ENCODE results near the gene LEF1.

LEF1 gene

GRCh38 chr4:108109111-108109510 lies 59.6 kb downstream of the LEF1 start:
- DNase-seq = no peak

GRCh38 chr4:108107729-108108382 lies 60.9 kb downstream of the LEF1 start:
- no peak for DNase-seq

DNA sequence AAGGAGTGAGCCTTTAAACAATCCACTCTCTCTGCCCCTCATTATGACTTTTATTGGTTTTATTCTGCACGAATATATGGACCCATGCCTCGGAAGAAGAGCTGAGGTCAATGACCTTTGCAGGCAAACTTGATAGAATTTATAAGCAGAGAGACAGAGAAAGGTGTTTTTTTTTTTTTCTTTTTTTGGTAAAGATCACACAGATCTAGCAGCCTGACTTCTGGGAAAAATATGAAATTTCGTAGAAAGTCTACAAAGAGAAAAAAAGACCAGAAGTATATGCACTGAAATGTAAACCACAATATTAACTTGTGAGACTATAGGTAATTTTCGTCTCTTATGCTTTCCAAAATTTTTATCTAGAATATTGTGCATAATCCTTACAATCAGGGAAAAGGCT lies 61.6 kb downstream of the LEF1 start:
- no peak for DNase-seq

DNA sequence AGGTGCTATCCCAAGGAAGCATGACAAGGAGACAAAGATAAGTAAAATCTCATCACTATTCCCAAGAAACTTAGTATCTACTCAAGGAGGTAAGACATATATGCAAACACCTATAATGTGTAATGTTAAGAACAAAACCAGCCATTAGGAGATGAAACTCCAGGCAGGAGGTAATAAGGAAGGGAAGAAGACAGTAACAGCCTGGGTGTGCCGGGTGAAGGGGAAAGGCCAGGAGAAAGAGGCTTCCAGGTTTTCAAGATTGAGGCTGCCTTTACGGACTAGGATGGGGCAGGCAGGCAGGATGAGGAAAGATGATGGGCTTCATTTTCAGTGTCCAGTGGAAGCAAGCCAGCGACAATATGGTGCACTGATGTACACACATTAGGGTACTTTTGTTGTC lies 62.5 kb downstream of the LEF1 start:
- no peak for DNase-seq

GRCh38 chr4:108103099-108103862 lies 65.5 kb downstream of the LEF1 start:
- DNase-seq = peak; percentile 5

DNA sequence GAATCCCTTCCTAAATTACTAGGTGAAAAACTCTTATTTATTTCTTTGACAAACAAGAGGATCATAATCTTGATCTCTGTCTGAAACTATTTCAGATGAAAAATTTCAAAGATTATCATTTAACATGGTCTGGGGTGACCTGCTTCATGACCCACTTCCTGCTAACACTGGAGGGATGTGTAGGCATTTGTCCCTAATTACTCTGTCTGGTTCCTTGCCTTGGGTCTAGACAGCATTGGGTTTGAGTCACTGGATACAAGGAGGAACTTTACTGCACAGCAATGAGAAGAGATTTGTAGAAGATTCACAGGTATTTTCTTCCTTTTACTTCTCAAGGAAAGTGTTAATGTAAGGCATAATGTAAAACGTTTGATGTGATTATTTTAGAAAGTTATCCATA lies 67.9 kb downstream of the LEF1 start:
- no peak for DNase-seq

DNA sequence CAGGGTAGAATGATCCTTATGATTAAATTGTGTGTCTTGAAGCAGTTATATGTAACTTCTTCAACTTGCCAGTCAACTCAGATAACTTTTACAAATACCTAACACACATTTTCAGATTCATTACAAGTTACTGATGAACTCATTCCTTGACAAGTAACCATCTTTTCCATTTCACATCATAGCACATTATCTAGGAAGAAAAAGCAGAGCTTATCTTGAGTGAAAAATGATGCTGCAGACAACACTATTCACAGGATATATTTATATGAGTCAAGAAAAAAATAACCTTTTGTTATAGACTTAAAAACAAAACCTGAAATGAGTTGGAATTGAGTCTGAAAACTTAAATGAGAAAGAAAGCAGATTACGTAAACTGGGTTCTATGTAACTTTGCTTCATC lies 68.9 kb downstream of the LEF1 start:
- no peak for DNase-seq

DNA sequence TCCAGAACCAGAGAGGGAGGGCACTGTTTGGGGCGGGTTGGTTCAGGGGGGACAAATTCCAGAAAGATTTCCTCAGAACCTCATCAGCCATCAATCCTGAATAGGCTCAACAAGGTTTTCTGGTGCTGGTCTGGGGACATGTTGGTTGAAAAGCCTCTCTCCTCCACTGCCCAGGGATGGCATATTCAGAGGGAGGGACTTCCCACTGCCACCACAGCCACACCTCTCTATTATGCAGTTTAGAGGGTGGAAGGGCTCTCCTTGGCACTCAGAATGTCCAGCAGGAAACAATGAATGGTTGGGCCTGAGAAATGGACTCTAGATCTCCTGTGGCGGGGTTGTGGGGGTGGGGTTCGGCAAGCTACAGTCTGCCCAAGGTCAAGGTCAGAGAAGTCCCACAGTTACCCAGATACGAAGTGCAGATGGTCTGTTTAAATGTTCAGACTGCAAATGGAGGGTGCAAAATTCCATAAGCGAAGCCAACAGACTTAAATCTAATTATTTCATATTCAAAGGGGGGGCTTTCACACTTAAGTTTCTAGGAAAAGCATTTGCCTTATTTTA lies 70.7 kb downstream of the LEF1 start:
- no peak for DNase-seq

DNA sequence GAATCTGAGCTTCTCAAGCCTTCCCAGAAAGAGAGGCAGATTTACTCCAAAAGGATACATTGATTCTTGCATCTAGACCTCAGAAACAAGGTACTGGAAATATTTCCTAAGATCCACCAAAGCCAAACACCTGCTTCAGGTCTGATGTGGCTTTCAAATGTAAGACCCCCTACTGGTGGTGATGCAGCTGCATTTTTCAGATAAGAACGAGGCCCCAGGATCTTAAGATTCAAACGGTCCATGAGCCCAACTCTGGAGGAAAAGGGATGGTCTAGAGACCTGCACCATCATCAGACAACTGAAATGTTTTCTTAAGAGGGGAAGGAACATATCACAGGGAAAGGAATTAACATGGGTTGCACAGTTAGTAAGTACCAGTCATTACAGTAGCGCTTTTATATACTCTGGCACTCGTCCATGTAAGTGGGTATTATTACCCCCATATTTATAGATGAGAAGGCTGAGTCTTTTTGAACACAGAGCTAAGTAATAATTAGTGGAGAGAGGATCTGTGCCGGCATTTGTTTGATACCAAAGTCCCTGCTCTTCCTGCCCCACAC lies 73.7 kb downstream of the LEF1 start:
- DNase-seq = no peak

DNA sequence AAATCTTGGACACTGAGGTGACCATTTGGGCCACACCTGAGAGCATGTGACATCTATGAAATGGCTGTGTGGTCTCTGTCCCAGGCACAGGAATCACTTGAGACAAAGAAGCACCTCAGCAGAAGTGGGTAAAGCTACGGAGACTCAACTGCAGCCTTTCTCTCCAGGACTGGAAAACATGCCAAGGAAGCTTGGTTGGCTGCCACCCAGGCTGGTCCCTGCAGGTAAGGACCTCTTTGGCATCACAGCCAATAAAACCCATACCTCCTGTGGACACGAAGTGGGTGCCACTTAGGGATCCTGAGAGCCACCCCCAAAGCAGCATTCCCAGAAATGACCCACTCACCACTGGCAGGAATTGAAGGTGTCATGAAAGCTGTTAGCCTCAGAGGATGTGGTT lies 74.6 kb downstream of the LEF1 start:
- no peak for DNase-seq

GRCh38 chr4:108092288-108092687 lies 76.4 kb downstream of the LEF1 start:
- no peak for DNase-seq

- no peak for DNase-seq
These were observed 81.3 kb downstream of the LEF1 start for GRCh38 chr4:108087293-108087967.

DNA sequence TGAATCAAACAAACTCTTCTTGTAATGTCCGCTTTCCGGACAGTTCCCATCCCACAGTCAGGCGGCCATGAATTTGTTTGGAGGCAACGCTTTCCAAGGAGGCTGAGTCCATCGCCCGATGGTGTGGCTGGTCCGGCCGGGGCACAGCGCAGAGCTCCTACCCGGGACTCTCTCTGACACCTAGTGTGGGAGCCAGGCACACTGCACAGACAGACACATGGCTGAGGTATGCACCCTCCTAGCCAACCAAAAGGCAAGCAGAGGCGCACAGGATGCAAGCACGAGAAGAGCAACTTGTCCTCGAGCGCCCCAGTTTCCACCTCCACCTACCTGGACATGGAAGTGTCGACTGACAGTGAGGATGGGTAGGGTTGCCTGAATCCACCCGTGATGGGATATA lies 87.5 kb downstream of the LEF1 start:
- no peak for DNase-seq

- no peak for DNase-seq
These were observed 88.0 kb downstream of the LEF1 start for GRCh38 chr4:108080747-108081146.

GRCh38 chr4:108078024-108078733 lies 90.6 kb downstream of the LEF1 start:
- DNase-seq = peak; percentile 16

DNA sequence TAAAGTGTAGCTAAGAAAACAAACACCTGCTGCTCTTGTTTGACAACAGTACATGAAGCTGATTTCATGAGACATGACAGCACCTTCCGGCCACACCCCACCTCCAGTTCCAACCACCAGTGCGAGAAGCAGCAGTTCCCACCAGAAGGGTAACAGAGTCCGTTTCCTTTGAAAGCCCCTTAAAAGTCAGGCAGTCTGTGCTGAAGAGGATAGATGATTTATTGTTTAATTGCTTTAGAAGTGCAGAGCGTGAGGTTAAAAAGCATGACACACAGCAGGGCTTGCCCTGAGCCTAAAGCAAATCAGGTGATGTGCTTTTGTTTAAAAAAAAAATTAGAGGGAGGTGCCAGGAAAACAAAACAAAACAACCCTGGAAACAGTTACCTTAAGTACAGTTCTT lies 96.4 kb downstream of the LEF1 start:
- DNase-seq = no peak

DNA sequence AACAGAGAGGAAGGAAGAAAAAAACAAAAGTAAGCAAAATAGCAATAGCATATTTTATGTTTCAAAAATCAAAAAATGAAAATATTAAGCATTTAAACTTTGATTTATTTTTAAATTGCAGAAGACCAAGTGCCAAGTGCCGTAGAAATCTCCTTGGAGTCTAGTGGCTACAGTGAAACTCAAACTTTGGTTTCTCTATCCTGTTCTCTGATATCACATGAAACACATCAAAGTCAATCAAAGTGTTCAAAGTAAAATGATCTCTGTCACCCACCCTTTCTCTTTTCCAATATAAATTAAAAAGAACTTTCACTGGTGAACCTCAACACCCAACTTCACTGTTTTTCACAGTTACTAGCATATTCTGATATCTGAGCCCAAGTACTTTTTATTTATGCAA lies 98.0 kb downstream of the LEF1 start:
- no peak for DNase-seq

DNA sequence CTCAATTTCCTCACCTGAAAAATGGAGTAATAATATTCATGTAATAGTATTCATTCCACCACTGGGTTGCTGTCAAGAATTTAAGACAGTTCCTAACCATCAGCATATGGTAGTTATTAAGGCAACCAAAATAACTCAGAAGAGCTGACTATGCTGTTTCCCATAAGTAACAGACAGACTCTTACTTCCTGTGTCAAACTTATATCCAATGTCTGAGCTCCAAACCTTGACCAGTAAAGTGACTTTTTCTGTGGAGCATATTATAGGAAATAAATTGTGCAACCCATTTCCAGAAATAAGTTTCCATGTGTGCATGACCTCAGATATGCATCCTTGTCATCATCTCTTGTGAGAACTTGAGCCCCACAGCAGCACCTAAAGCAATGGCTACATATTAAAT lies 100.3 kb downstream of the LEF1 start:
- peak; percentile 83 for DNase-seq

- DNase-seq = no peak
These were observed 107.9 kb downstream of the LEF1 start for GRCh38 chr4:108060686-108061321.

DNA sequence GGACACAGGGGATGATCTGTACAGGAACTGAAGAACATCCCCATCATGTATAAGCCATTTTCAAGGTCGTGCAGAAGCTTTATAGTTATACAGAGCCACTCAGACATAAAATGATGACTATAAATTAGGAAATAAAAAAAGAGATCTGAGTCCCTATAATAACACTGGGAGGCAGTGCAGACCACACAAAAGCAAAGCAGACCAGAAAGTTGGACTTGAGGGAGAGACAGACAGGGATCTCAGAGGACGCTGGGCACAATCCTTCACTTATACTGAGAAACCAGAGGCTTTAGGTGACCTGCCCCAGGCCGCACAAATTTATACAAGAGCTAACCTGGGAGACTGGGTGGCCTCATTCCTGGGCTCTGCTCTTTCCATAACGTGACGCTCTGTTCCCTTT lies 108.6 kb downstream of the LEF1 start:
- DNase-seq = peak; percentile 53

DNA sequence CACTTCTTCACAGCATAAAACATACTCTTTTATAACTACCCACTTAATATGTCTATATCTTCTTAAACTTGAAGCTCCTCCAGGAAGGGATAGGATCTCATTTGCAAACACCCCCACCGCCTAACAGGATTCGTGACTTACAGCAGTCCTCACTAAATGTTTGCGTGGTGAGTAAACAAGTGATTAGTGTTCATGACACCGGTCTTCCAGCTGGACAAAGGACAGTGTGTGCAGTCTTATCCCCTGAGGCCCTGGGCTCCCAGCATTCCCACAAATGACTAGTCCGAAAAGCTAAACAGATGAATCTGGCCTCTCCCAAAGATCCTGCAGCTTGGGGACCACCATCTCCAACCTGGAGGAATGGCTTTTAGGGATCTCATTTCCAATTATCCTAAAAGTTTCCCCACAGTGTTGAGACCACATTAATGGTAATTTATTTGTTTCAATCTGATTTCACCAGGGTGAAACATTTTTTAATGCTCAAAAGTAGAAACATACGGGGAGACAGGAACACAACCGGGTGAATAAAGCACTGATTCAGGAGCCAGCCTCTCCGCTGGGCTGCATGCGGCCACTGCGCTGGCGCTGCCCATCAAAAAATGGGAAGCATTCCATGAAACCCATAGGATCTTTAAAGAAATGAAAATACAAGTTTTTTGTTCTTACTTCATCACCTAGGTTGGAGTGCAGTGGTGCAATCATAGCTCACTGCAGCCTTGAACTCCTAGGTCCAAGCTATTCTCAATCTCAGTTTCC lies 109.9 kb downstream of the LEF1 start:
- DNase-seq = peak; percentile 41

DNA sequence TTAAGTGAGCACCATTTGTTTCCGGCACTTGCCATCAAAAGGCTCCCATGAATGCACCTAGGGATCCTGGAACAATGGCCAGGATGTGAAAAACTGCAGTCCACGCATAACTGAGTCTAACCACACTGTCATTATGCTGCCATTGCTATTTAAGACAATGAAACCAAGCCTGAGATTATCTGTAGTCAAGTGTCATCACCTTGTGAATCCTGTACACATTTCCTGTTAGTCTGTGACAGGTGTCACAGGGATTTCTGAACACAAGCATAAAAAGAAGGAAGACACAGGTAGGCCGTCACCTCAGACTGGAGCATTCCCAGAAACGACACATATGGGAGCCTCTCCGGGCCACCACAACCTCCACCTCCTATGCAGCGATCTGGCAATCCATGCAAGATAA lies 112.3 kb downstream of the LEF1 start:
- no peak for DNase-seq
